MM.1S (cell line): ENCODE data around the gene HOXD8.

Experiments used
- DNase-seq: peaks from one replicate; pipeline ENCODE4 v3.0.0-alpha.2; 2015
- H2AFZ ChIP-seq: fragments of 300-600 bp; sonication (generic); 2 replicates; pipeline ENCODE4 v1.6.0; 2016; ENCODE audit warnings: antibody characterized with exemption, low read length
- H3F3A ChIP-seq: fragments of 300-600 bp; sonication (generic); 2 replicates; pipeline ENCODE4 v1.6.1; 2016; ENCODE audit warnings: mild to moderate bottlenecking, antibody characterized with exemption, low read length, moderate library complexity, mixed read lengths; ENCODE audit not compliant: insufficient read depth
- H3K27ac ChIP-seq: fragments of 300-600 bp; sonication (generic); 2 replicates; pipeline ENCODE4 v1.5.1; 2016; ENCODE audit warnings: mild to moderate bottlenecking, low read length
- H3K27me3 ChIP-seq: fragments of 300-600 bp; sonication (generic); replicated peaks from 2 replicates; pipeline ENCODE4 v1.6.0; 2016; ENCODE audit warnings: low read length; ENCODE audit not compliant: insufficient read depth
- H3K36me3 ChIP-seq: fragments of 300-600 bp; sonication (generic); replicated peaks from 2 replicates; pipeline ENCODE4 v1.6.1; 2016; ENCODE audit warnings: mild to moderate bottlenecking, low read length, mixed read lengths; ENCODE audit not compliant: insufficient read depth
- H3K4me1 ChIP-seq: fragments of 300-600 bp; sonication (generic); 2 replicates; pipeline ENCODE4 v1.6.1; 2016; ENCODE audit warnings: low read length, mixed read lengths
- H3K4me2 ChIP-seq: fragments of 300-600 bp; sonication (generic); 2 replicates; pipeline ENCODE4 v1.6.0; 2016; ENCODE audit warnings: low read depth, low read length
- H3K4me3 ChIP-seq: fragments of 300-600 bp; sonication (generic); 2 replicates; pipeline ENCODE4 v1.5.1; 2016; ENCODE audit warnings: low read length, mixed read lengths
- H3K79me2 ChIP-seq: fragments of 300-600 bp; sonication (generic); 2 replicates; pipeline ENCODE4 v1.6.1; 2016; ENCODE audit warnings: mixed run types, low read length, mixed read lengths
- H3K9ac ChIP-seq: fragments of 300-600 bp; sonication (generic); 2 replicates; pipeline ENCODE4 v1.6.1; 2016; ENCODE audit warnings: low read length, mixed read lengths
- H3K9me2 ChIP-seq: fragments of 300-600 bp; sonication (generic); replicated peaks from 2 replicates; pipeline ENCODE4 v1.6.1; 2016; ENCODE audit warnings: mild to moderate bottlenecking, low read length, mixed read lengths; ENCODE audit not compliant: insufficient read depth
- H3K9me3 ChIP-seq: fragments of 300-600 bp; sonication (generic); replicated peaks from 2 replicates; pipeline ENCODE4 v1.6.1; 2016; ENCODE audit warnings: mild to moderate bottlenecking, low read length, mixed read lengths; ENCODE audit not compliant: insufficient read depth
- H4K20me1 ChIP-seq: fragments of 300-600 bp; sonication (generic); 2 replicates; pipeline ENCODE4 v1.6.1; 2016; ENCODE audit warnings: mild to moderate bottlenecking, low read length, moderate library complexity, mixed read lengths; ENCODE audit not compliant: insufficient read depth
- EZH2 ChIP-seq: fragments of 300-600 bp; sonication (generic); optimal IDR thresholded peaks from 2 replicates; pipeline ENCODE3; 2017; ENCODE audit warnings: low read depth, mild to moderate bottlenecking, antibody characterized with exemption, low read length, mixed read lengths
- EZH2phosphoT487 ChIP-seq: fragments of 300-600 bp; sonication (generic); IDR thresholded peaks from 2 replicates; pipeline ENCODE4 v1.6.1; 2018; ENCODE audit warnings: antibody characterized with exemption, low read length
- TF ChIP-seq, protein P1 (sequence below): fragments of 300-600 bp; sonication (generic); IDR thresholded peaks from 2 replicates; pipeline ENCODE4 v1.5.1; 2016; ENCODE audit warnings: antibody characterized with exemption, low read length, mixed read lengths

The HOXD8 gene

DNA sequence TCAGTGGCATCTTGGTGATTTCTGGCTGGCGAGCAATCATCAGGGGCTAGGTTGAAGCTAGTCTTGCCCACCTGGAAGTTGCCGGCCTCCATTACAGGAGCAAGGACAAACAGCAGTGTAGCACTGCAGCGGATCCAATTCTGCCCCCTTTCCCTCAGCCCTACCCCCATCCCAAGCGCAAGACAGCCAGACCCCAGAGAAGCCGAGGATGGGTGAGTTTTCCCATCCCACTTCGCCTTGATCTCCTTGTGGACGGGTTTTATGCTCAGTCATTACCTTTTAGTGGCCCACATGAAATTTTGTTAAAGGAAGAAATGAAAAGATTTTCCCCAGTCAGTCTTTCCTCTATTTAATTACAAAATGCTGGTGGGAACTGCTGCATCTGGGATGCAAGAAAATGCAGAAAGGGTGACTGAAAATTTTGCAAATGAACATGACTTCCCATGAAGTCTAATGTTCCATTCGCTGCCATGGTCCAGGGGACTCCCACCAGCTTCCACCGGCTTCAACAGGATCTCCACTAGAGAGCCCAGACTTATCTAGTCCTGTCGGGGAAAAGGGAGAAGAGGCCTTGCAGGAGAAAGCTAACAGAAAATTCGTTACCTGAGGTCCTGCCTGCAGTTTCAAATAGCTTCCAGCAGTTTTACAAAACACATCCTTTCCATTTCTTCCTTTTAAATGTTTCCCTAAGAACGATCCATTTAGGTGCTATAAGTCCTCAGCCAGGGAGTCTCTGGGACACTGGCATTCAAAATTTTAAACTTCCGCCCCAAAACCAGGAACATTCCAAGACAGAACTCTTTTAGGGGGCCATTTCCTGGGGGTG lies 8.9 kb upstream of the HOXD8 start:
- H2AFZ ChIP-seq, result no peak overlapping the region
- no peaks in the 10 kb centered on the region for H3K9me2 ChIP-seq
- no peak overlapping the region for H3K9ac ChIP-seq
- H3K79me2 ChIP-seq, result no peaks in the 10 kb centered on the region
- H4K20me1 ChIP-seq, result no peaks in the 10 kb centered on the region
- no peak overlapping the region for H3K4me3 ChIP-seq
- H3F3A ChIP-seq, result no peaks in the 10 kb centered on the region
- DNase-seq, result no peak
- no peak overlapping the region for H3K27ac ChIP-seq
- no peaks in the 10 kb centered on the region for H3K9me3 ChIP-seq
- H3K4me1 ChIP-seq, result no peaks in the 10 kb centered on the region
- peaks cover 40% of the 10 kb centered on the region for H3K27me3 ChIP-seq
- no peak overlapping the region for H3K4me2 ChIP-seq
- TF ChIP-seq, protein P1, sequence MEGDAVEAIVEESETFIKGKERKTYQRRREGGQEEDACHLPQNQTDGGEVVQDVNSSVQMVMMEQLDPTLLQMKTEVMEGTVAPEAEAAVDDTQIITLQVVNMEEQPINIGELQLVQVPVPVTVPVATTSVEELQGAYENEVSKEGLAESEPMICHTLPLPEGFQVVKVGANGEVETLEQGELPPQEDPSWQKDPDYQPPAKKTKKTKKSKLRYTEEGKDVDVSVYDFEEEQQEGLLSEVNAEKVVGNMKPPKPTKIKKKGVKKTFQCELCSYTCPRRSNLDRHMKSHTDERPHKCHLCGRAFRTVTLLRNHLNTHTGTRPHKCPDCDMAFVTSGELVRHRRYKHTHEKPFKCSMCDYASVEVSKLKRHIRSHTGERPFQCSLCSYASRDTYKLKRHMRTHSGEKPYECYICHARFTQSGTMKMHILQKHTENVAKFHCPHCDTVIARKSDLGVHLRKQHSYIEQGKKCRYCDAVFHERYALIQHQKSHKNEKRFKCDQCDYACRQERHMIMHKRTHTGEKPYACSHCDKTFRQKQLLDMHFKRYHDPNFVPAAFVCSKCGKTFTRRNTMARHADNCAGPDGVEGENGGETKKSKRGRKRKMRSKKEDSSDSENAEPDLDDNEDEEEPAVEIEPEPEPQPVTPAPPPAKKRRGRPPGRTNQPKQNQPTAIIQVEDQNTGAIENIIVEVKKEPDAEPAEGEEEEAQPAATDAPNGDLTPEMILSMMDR, result no peak
- TF ChIP-seq EZH2phosphoT487 (no peak), EZH2 (no peak)
- no peaks in the 10 kb centered on the region for H3K36me3 ChIP-seq

DNA sequence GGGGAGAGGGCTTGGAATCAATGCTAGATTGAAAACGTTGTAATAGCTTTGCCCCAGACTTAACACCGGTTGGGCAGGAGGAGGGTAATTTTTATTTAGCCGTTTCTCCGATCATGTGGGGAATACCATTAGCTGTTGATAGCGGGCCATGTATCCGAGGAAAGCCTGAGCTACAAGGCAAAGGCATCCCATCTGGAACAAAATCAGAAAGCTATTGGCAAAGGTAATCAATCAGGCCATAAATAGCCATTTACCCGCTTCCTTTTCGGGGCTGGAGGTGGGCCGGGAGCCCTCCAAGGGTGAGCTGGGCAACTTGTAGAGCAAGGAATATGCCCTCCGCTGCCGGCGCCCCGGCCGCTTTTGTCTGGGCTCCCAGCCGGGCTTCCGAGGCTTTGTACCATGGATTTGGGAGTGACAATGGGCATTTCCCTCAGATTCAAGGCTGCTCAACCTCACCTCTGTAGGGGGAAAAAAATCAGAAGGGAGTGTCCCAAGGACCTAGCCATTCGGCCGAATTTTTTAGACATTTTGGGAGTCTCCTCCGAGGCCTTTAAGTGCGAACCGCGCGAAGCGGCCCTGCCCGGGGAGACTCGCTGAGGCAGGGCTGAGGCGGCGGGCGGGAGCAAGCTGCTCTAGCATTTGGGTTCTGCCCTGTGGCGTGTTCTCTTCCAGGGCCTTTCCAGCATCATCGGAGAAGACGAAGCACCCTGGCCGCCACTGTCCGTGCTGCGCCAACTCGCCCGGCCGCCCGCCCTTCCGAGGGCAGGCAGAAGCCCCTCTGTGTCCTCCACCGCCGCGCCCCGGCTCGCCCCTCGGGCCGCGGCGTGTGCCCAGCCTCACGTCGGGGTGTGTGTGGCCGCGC lies 8.1 kb upstream of the HOXD8 start:
- H3K27me3 ChIP-seq, result peaks cover 38% of the 10 kb centered on the region
- H3F3A ChIP-seq, result no peaks in the 10 kb centered on the region
- H3K4me3 ChIP-seq, result no peak overlapping the region
- H3K4me1 ChIP-seq, result no peaks in the 10 kb centered on the region
- H3K27ac ChIP-seq, result no peak overlapping the region
- no peaks in the 10 kb centered on the region for H3K9me2 ChIP-seq
- no peak overlapping the region for H3K9ac ChIP-seq
- H3K36me3 ChIP-seq, result no peaks in the 10 kb centered on the region
- H2AFZ ChIP-seq, result no peak overlapping the region
- TF ChIP-seq EZH2, result no peak
- no peak for TF ChIP-seq EZH2phosphoT487
- TF ChIP-seq, protein P1, result no peak
- no peaks in the 10 kb centered on the region for H3K9me3 ChIP-seq
- no peaks in the 10 kb centered on the region for H3K79me2 ChIP-seq
- no peaks in the 10 kb centered on the region for H4K20me1 ChIP-seq
- no peak for DNase-seq
- no peak overlapping the region for H3K4me2 ChIP-seq

DNA sequence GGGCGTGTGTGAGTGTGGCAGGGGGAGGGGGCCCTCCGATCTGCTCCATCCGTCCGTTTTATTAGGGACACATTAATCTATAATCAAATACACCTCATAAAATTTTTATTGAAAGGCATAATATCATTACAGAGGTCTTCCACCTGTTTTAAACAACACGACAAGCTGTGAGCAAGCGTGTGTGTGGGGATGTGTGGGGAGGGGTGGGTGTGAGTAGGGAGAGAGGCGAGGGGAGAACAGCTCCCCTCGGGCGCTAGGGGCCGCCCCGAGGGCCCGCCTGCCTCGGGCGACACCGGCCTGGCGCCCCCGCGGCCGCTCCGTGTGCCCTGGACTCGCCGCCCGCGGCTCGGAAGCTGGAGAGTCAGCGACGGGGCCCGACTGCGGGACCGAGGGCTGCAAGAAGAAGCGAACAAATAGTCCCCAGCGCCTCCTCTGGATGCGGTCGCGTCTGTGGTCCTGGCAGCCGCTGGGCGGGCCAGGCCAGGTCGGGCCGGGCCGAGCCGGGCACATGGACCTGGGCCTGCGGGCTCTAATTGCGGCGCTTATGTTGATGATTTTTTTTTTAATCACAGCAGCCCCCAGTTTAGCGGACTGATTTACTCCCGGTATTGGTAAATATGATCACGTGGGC lies 7.3 kb upstream of the HOXD8 start:
- no peak overlapping the region for H3K27ac ChIP-seq
- H3K27me3 ChIP-seq, result peaks cover 30% of the 10 kb centered on the region
- H3F3A ChIP-seq, result no peaks in the 10 kb centered on the region
- no peak overlapping the region for H2AFZ ChIP-seq
- no peaks in the 10 kb centered on the region for H3K9me2 ChIP-seq
- H4K20me1 ChIP-seq, result no peaks in the 10 kb centered on the region
- DNase-seq, result no peak
- no peaks in the 10 kb centered on the region for H3K79me2 ChIP-seq
- no peaks in the 10 kb centered on the region for H3K9me3 ChIP-seq
- TF ChIP-seq EZH2 (no peak), EZH2phosphoT487 (no peak)
- TF ChIP-seq, protein P1, result no peak
- no peak overlapping the region for H3K4me3 ChIP-seq
- H3K9ac ChIP-seq, result no peak overlapping the region
- H3K36me3 ChIP-seq, result no peaks in the 10 kb centered on the region
- no peak overlapping the region for H3K4me2 ChIP-seq
- H3K4me1 ChIP-seq, result no peaks in the 10 kb centered on the region
